ENCODE results near the gene BMPR1A. TPM values are rescaled to one million over a fixed set of nuclear protein-coding genes. Genes with fewer than 3 reads are reported as not detected.

The BMPR1A gene
- total RNA-seq, 2 donors from 2014 or later = 69.4 to 96.4 TPM

DNA sequence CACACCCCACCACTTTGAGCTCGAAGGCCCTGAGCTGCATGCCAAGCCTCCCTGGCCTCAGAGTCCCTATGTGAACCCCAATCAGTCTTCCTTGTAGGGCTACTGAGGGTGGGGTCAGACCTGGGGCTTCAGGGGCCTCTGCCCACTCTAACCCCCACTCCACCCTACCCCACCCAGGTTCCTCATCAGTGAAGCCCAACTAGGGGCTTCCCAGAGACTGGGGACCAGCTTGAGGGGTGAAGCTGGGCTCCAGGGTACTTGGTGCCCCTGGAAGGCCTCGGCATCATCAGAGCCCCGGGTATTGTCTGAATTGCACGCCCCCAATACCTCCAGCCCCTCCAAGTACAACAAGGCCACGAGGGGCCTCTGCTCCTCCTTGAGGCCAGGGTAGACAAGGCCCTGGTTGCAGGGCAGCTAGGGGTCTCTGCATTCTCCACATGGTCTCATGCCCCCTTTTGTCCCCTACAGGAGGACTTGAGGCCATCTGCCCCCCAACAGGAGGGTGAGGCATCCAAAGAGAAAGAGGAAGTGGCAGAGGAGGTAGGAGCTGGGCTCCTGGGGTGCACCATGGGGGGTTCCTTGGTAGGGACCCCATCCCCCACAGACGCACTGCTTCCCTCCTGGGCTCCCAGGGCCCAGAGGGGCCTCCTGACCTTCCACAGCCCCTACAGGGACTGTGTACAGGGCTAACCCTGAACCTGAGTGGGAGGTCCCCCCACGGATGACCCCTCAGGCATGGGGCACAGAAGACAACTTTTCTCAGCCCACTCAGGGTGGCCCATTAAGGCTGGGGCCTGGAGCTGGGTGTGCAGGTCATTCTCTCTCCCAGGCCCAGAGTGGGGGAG lies 205.9 kb downstream of the BMPR1A start:
- H3K27ac Mint-ChIP-seq = no peak overlapping the region
- Histone ChIP-seq H3K4me3 (ENCODE audit: low read length) (no peak overlapping the region), H3K36me3 (ENCODE audit: control insufficient read depth, insufficient read depth, low read length) (no peaks in the 10 kb centered on the region), H3K9ac (ENCODE audit: extremely low read depth, low read length, poor library complexity, severe bottlenecking) (no peak overlapping the region), H3K27ac (ENCODE audit: low read depth, low read length) (no peak overlapping the region), H3K9me3 (ENCODE audit: control insufficient read depth, low read length) (no peaks in the 10 kb centered on the region), H3K4me1 (ENCODE audit: control insufficient read depth, insufficient read depth, low read length) (peaks cover 4% of the 10 kb centered on the region), H3K27me3 (ENCODE audit: control insufficient read depth, insufficient read depth, low read length, poor library complexity, severe bottlenecking) (no peaks in the 10 kb centered on the region)
- no peak overlapping the region for H3K4me3 Mint-ChIP-seq
- no peaks in the 10 kb centered on the region for H3K27me3 Mint-ChIP-seq (ENCODE audit: insufficient read depth)
- no peaks in the 10 kb centered on the region for H3K9me3 Mint-ChIP-seq
- no peaks in the 10 kb centered on the region for H3K36me3 Mint-ChIP-seq (ENCODE audit: low read depth)
- peaks cover 24% of the 10 kb centered on the region for H3K4me1 Mint-ChIP-seq
- WGBS, 2 experiments (ENCODE audit: insufficient coverage in 1 of 2, insufficient read length in 1 of 2) = 89 to 90% methylated on average over 1 to 7 of the region's 7 CpGs
- TF ChIP-seq, protein P1, sequence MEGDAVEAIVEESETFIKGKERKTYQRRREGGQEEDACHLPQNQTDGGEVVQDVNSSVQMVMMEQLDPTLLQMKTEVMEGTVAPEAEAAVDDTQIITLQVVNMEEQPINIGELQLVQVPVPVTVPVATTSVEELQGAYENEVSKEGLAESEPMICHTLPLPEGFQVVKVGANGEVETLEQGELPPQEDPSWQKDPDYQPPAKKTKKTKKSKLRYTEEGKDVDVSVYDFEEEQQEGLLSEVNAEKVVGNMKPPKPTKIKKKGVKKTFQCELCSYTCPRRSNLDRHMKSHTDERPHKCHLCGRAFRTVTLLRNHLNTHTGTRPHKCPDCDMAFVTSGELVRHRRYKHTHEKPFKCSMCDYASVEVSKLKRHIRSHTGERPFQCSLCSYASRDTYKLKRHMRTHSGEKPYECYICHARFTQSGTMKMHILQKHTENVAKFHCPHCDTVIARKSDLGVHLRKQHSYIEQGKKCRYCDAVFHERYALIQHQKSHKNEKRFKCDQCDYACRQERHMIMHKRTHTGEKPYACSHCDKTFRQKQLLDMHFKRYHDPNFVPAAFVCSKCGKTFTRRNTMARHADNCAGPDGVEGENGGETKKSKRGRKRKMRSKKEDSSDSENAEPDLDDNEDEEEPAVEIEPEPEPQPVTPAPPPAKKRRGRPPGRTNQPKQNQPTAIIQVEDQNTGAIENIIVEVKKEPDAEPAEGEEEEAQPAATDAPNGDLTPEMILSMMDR (conservative IDR thresholded peaks at IDR 0.05) = no peak
- no peak for DNase-seq

DNA sequence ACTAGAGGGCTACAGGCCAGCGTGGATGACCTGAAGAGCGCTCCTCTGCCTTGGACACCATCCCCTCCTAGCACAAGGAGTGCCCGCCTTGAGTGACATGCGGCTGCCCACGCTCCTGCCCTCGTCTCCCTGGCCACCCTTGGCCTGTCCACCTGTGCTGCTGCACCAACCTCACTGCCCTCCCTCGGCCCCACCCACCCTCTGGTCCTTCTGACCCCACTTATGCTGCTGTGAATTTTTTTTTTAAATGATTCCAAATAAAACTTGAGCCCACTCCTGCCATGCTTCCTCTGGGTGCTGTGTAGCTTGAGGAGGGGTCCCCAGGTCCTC lies 206.5 kb downstream of the BMPR1A start:
- TF ChIP-seq, protein P1 (conservative IDR thresholded peaks at IDR 0.05) = no peak
- H3K27ac ChIP-seq (ENCODE audit: low read depth, low read length) = no peak overlapping the region
- no peak for DNase-seq
- H3K4me1 ChIP-seq (ENCODE audit: control insufficient read depth, insufficient read depth, low read length) = peaks cover 4% of the 10 kb centered on the region
- Mint-ChIP-seq H3K4me3 (no peak overlapping the region), H3K27me3 (ENCODE audit: insufficient read depth) (no peaks in the 10 kb centered on the region), H3K36me3 (ENCODE audit: low read depth) (no peaks in the 10 kb centered on the region), H3K27ac (no peak overlapping the region), H3K4me1 (peaks cover 24% of the 10 kb centered on the region), H3K9me3 (no peaks in the 10 kb centered on the region)
- H3K9me3 ChIP-seq (ENCODE audit: control insufficient read depth, low read length) = no peaks in the 10 kb centered on the region
- no peaks in the 10 kb centered on the region for H3K36me3 ChIP-seq (ENCODE audit: control insufficient read depth, insufficient read depth, low read length)
- no peaks in the 10 kb centered on the region for H3K27me3 ChIP-seq (ENCODE audit: control insufficient read depth, insufficient read depth, low read length, poor library complexity, severe bottlenecking)
- 88 to 100% methylated on average over 4 to 7 of the region's 7 CpGs for WGBS, 2 experiments (ENCODE audit: insufficient coverage in 1 of 2, insufficient read length in 1 of 2)
- H3K4me3 ChIP-seq (ENCODE audit: low read length) = no peak overlapping the region
- no peak overlapping the region for H3K9ac ChIP-seq (ENCODE audit: extremely low read depth, low read length, poor library complexity, severe bottlenecking)

DNA sequence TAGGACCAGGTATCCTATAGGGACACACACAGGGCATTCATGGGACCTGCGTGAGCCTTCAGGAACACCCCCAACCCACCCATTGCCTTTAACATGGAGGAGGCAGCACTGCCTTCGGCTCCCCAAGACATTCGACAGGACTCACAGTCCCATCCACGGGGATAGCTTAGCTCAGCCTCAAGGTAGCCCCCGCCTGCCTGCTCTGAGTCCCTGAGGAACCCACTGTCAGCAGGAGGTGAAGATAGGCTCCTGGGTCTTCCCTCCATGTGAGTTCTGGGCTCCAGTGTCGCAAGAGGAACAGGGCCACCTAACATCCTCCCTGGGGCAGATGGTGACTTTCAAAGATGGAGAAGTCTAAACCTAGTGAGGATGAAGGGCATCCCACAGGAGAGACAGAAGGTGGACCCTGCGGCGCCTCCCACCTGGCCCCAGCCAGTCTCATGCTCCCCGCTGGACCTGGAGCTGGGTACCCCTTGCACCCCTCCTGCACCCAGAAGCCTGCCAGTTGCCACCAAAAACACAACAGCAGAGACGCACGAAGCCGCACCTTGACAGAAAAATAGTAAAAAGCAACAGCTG lies 207.0 kb downstream of the BMPR1A start:
- H3K4me1 ChIP-seq (ENCODE audit: control insufficient read depth, insufficient read depth, low read length) = peaks cover 4% of the 10 kb centered on the region
- Mint-ChIP-seq H3K4me1 (peaks cover 24% of the 10 kb centered on the region), H3K36me3 (ENCODE audit: low read depth) (no peaks in the 10 kb centered on the region), H3K27ac (no peak overlapping the region), H3K4me3 (no peak overlapping the region), H3K9me3 (no peaks in the 10 kb centered on the region), H3K27me3 (ENCODE audit: insufficient read depth) (no peaks in the 10 kb centered on the region)
- 91 to 99% methylated on average over 6 to 12 of the region's 12 CpGs for WGBS, 2 experiments (ENCODE audit: insufficient coverage in 1 of 2, insufficient read length in 1 of 2)
- no peak for DNase-seq
- no peak overlapping the region for H3K27ac ChIP-seq (ENCODE audit: low read depth, low read length)
- TF ChIP-seq, protein P1 (conservative IDR thresholded peaks at IDR 0.05) = no peak
- H3K9me3 ChIP-seq (ENCODE audit: control insufficient read depth, low read length) = no peaks in the 10 kb centered on the region
- H3K36me3 ChIP-seq (ENCODE audit: control insufficient read depth, insufficient read depth, low read length) = no peaks in the 10 kb centered on the region
- H3K27me3 ChIP-seq (ENCODE audit: control insufficient read depth, insufficient read depth, low read length, poor library complexity, severe bottlenecking) = no peaks in the 10 kb centered on the region
- no peak overlapping the region for H3K9ac ChIP-seq (ENCODE audit: extremely low read depth, low read length, poor library complexity, severe bottlenecking)
- H3K4me3 ChIP-seq (ENCODE audit: low read length) = no peak overlapping the region
